ENCODE results near the gene NEK7.

NEK7 gene

GRCh38 chr1:198134252-198134651 is 22.5 kb upstream of the NEK7 start:
- DNase-seq = no peak
- H3K9me3 ChIP-seq = no peaks in the 10 kb centered on the region
- TF ChIP-seq CTCF (IDR thresholded peaks at IDR 0.05; ENCODE audit: low read depth, low read length) = no peak
- no peaks in the 10 kb centered on the region for H3K27me3 ChIP-seq
- no peaks in the 10 kb centered on the region for H3K36me3 ChIP-seq
- no peak overlapping the region for H3K4me3 ChIP-seq (ENCODE audit: low read depth, low read length)
- H3K4me1 ChIP-seq = no peaks in the 10 kb centered on the region

DNA sequence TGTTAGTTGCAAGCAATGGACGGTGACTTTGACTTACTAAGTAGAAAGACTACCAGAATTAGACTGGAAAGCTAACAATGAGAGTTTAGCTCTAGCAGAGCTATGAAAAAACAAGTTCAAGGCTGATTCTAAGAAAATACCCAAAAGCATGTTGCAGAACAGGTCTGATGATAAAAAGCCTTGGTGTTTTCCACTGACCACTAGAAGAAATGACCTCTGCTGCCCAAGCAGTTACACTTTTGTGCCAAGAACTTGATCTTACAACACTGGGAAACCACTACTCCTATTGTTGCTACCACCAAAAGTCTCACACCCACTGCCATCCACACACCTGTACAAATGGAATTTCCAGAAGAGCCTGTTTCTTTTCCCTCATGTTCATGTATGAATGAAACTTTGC is 21.4 kb upstream of the NEK7 start:
- H3K36me3 ChIP-seq = no peaks in the 10 kb centered on the region
- no peaks in the 10 kb centered on the region for H3K9me3 ChIP-seq
- no peaks in the 10 kb centered on the region for H3K27me3 ChIP-seq
- H3K4me3 ChIP-seq (ENCODE audit: low read depth, low read length) = no peak overlapping the region
- no peaks in the 10 kb centered on the region for H3K4me1 ChIP-seq
- no peak for TF ChIP-seq CTCF (IDR thresholded peaks at IDR 0.05; ENCODE audit: low read depth, low read length)
- no peak for DNase-seq

GRCh38 chr1:198141668-198142351 is 15.0 kb upstream of the NEK7 start:
- H3K36me3 ChIP-seq = no peaks in the 10 kb centered on the region
- DNase-seq = no peak
- no peaks in the 10 kb centered on the region for H3K9me3 ChIP-seq
- no peak overlapping the region for H3K4me3 ChIP-seq (ENCODE audit: low read depth, low read length)
- TF ChIP-seq CTCF (IDR thresholded peaks at IDR 0.05; ENCODE audit: low read depth, low read length) = no peak
- H3K4me1 ChIP-seq = no peaks in the 10 kb centered on the region
- H3K27me3 ChIP-seq = no peaks in the 10 kb centered on the region

- no peak for TF ChIP-seq CTCF (IDR thresholded peaks at IDR 0.05; ENCODE audit: low read depth, low read length)
- no peaks in the 10 kb centered on the region for H3K27me3 ChIP-seq
- no peaks in the 10 kb centered on the region for H3K4me1 ChIP-seq
- no peaks in the 10 kb centered on the region for H3K9me3 ChIP-seq
- H3K36me3 ChIP-seq = no peaks in the 10 kb centered on the region
- no peak for DNase-seq
- H3K4me3 ChIP-seq (ENCODE audit: low read depth, low read length) = no peak overlapping the region
Measured at GRCh38 chr1:198143797-198144196, 13.0 kb upstream of the NEK7 start.

DNA sequence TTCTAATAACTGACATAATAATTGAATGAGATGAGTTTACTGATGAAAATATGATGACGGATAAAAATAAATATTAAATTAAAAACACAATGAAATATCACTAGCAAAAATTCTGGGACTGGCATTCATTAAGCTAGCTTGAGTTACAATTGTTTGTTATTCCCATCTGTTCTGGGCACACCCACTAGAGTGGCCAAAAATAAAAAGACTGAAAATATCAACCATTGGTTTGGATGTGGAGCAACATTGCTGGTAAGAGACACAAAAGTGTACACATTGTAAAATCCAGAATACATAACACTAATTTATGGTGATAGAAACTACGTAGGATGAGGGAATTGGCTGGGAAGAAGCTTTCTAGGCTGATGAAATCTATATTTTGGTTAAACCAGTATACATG is 9.6 kb upstream of the NEK7 start:
- no peaks in the 10 kb centered on the region for H3K4me1 ChIP-seq
- H3K9me3 ChIP-seq = no peaks in the 10 kb centered on the region
- no peak overlapping the region for H3K4me3 ChIP-seq (ENCODE audit: low read depth, low read length)
- TF ChIP-seq CTCF (IDR thresholded peaks at IDR 0.05; ENCODE audit: low read depth, low read length) = no peak
- no peaks in the 10 kb centered on the region for H3K36me3 ChIP-seq
- no peaks in the 10 kb centered on the region for H3K27me3 ChIP-seq
- no peak for DNase-seq

- no peak for DNase-seq
- no peak for TF ChIP-seq CTCF (IDR thresholded peaks at IDR 0.05; ENCODE audit: low read depth, low read length)
- no peaks in the 10 kb centered on the region for H3K27me3 ChIP-seq
- H3K4me1 ChIP-seq = no peaks in the 10 kb centered on the region
- no peaks in the 10 kb centered on the region for H3K36me3 ChIP-seq
- H3K4me3 ChIP-seq (ENCODE audit: low read depth, low read length) = no peak overlapping the region
- H3K9me3 ChIP-seq = no peaks in the 10 kb centered on the region
Measured at GRCh38 chr1:198150369-198150768, 6.4 kb upstream of the NEK7 start.

Data from BE2C (cell line).